Measurements from ENCODE around the gene CLDN9.

The CLDN9 gene

DNA sequence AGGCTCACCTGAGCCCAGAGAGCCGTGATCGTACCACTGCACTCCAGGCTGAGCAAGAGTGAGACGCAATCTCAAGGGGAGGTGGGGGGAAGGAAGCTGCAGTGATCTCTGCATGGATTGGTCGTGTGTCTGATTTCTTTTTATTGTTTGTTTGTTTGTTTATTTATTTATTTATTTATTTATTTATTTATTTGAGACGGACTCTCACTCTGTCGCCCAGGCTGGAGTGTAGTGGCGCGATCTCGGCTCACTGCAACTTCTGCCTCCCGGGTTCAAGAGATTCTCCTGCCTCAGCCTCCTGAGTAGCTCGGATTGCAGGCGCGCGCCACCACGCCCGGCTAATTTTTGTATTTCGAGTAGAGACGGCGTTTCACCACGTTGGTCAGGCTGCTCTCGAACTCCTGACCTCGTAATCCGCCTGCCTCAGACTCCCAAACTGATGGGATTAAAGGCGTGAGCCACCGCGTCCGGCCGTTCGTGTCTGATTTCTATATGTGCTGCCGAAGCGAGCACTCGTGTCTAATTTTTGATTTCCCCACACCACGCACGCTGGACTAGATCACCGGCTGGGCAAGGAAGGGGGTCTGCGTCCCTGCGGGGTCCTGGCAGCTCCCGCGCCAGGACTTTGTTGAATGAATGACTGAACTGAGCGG, 7.0 kb downstream of the CLDN9 start:
- no peak for DNase-seq (ENCODE audit: low read depth)
- H3K4me3 ChIP-seq (ENCODE audit: low read depth, low read length), result peak overlapping the region; percentile 31
- TF ChIP-seq, protein P1, sequence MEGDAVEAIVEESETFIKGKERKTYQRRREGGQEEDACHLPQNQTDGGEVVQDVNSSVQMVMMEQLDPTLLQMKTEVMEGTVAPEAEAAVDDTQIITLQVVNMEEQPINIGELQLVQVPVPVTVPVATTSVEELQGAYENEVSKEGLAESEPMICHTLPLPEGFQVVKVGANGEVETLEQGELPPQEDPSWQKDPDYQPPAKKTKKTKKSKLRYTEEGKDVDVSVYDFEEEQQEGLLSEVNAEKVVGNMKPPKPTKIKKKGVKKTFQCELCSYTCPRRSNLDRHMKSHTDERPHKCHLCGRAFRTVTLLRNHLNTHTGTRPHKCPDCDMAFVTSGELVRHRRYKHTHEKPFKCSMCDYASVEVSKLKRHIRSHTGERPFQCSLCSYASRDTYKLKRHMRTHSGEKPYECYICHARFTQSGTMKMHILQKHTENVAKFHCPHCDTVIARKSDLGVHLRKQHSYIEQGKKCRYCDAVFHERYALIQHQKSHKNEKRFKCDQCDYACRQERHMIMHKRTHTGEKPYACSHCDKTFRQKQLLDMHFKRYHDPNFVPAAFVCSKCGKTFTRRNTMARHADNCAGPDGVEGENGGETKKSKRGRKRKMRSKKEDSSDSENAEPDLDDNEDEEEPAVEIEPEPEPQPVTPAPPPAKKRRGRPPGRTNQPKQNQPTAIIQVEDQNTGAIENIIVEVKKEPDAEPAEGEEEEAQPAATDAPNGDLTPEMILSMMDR (conservative IDR thresholded peaks at IDR 0.05; ENCODE audit: low read depth, low read length), result no peak

- peak; percentile 68 for DNase-seq (ENCODE audit: low read depth)
- TF ChIP-seq, protein P1 (conservative IDR thresholded peaks at IDR 0.05; ENCODE audit: low read depth, low read length), result no peak
- H3K4me3 ChIP-seq (ENCODE audit: low read depth, low read length), result peak within 1 kb of the TSS; percentile 82
Measured at GRCh38 chr16:3020247-3020603, 7.5 kb downstream of the CLDN9 start, which contains the start of gene TNFRSF12A. Gene TNFRSF12A, plus strand, starts transcription at chr16:3020368. Its CDS starts 30 bp downstream, at chr16:3020398.

GRCh38 chr16:3020604-3021448, 8.1 kb downstream of the CLDN9 start:
- peak; percentile 86 for DNase-seq (ENCODE audit: low read depth)
- H3K4me3 ChIP-seq (ENCODE audit: low read depth, low read length), result peak overlapping the region; percentile 82
- TF ChIP-seq, protein P1 (conservative IDR thresholded peaks at IDR 0.05; ENCODE audit: low read depth, low read length), result no peak

GRCh38 chr16:3021449-3022207, 8.9 kb downstream of the CLDN9 start:
- DNase-seq (ENCODE audit: low read depth), result peak; percentile 94

GRCh38 chr16:3022208-3022683, 9.5 kb downstream of the CLDN9 start:
- DNase-seq (ENCODE audit: low read depth), result peak; percentile 97
- peak overlapping the region; percentile 87 for H3K4me3 ChIP-seq (ENCODE audit: low read depth, low read length)
- TF ChIP-seq, protein P1 (conservative IDR thresholded peaks at IDR 0.05; ENCODE audit: low read depth, low read length), result no peak

More at GRCh38 chr16:3021449-3022207, 8.9 kb downstream of the CLDN9 start:
- H3K4me3 ChIP-seq (ENCODE audit: low read depth, low read length), result peak overlapping the region; percentile 82
- TF ChIP-seq, protein P1 (conservative IDR thresholded peaks at IDR 0.05; ENCODE audit: low read depth, low read length), result peak; percentile 46

DNA sequence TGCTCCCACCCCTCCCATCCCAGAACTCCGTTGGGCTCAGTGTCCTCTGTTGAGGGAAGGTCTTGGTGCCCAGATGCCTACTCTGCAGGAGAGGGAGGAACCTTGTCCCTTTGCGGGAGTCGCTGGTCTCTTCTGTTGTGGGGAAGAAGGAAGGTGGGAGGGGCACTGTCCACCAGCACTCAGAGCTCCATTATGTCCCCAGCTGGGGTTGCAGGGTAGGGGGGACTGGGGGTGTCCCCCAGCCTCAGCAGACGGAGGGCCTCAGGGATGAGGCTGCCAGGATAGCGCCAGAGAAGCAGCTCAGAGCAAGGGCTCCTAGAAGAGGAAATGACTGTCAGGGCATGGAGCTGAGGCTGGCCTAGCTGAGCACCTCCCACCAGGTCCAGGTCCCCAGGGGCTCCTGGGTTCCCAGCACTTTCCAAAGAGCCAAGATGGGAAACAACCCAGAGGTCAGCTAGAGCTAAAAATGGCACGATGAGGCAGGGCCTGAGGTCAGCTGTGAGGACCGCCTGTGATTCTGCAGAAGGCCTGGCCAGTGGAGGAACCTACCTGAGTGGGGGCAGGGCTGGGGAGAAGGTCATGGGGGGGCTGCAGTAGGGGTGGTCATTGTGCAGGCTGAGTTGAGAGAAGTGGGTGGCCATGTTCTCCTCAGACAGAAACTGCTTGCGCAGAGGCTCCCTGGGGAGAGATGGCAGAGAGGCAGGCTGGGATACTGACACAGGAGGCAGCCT, 10.1 kb downstream of the CLDN9 start:
- peak overlapping the region; percentile 87 for H3K4me3 ChIP-seq (ENCODE audit: low read depth, low read length)
- peak; percentile 54 for DNase-seq (ENCODE audit: low read depth)
- TF ChIP-seq, protein P1 (conservative IDR thresholded peaks at IDR 0.05; ENCODE audit: low read depth, low read length), result no peak

Data from choroid plexus epithelial cell (primary cell).